GM23338 (cell line): ENCODE data around the gene TARS3. TPM values are rescaled to one million over a fixed set of nuclear protein-coding genes. Genes with fewer than 3 reads are reported as not detected.
"Not testable (repeated sequence)": the region's sequence is repeated elsewhere in the genome, so short reads cannot be mapped to it uniquely, and the experiment has no call there.

ENCODE experiments used
- ATAC-seq: fragments of 200-7000 bp; cut with Tn5 transposase; 3 replicates; pipeline ENCODE4 v1.9.1; 2020
- DNase-seq: peaks from one replicate; pipeline ENCODE4 v3.0.0-alpha.2; 2015; ENCODE audit warnings: low spot score
- H2AFZ ChIP-seq: fragments of 200-600 bp; sonication (generic); 2 replicates; pipeline ENCODE4 v1.8.0; 2016; ENCODE audit warnings: antibody characterized with exemption, mild to moderate bottlenecking, moderate library complexity
- H3F3A ChIP-seq: fragments of 200-600 bp; sonication (generic); replicated peaks from 2 replicates; pipeline ENCODE4 v1.8.0; 2017; ENCODE audit warnings: antibody characterized with exemption, mixed run types, low read depth
- H3K27ac ChIP-seq: fragments of 200-600 bp; sonication (generic); 2 replicates; pipeline ENCODE4 v1.6.1; 2016; ENCODE audit warnings: low read depth
- H3K27me3 ChIP-seq: fragments of 200-600 bp; sonication (generic); 2 replicates; pipeline ENCODE4 v1.8.0; 2016; ENCODE audit warnings: mild to moderate bottlenecking, mixed run types, moderate library complexity; ENCODE audit not compliant: insufficient read depth
- H3K36me3 ChIP-seq: fragments of 200-600 bp; sonication (generic); 2 replicates; pipeline ENCODE4 v1.8.0; 2016; ENCODE audit warnings: mild to moderate bottlenecking; ENCODE audit not compliant: insufficient read depth
- H3K4me1 ChIP-seq: fragments of 200-600 bp; sonication (generic); 2 replicates; pipeline ENCODE4 v1.8.0; 2016; ENCODE audit warnings: mild to moderate bottlenecking, moderate library complexity; ENCODE audit not compliant: insufficient read depth
- H3K4me2 ChIP-seq: fragments of 200-600 bp; sonication (generic); 2 replicates; pipeline ENCODE4 v1.7.1; 2017; ENCODE audit warnings: mixed run types
- H3K4me3 ChIP-seq: fragments of 200-600 bp; sonication (generic); 2 replicates; pipeline ENCODE4 v1.6.1; 2016; ENCODE audit warnings: mixed run types
- H3K79me2 ChIP-seq: fragments of 200-600 bp; sonication (generic); replicated peaks from 2 replicates; pipeline ENCODE4 v1.8.0; 2017; ENCODE audit warnings: mild to moderate bottlenecking; ENCODE audit not compliant: insufficient read depth
- H3K9me2 ChIP-seq: fragments of 200-600 bp; sonication (generic); 2 replicates; pipeline ENCODE4 v1.8.0; 2017; ENCODE audit not compliant: insufficient read depth
- H4K20me1 ChIP-seq: fragments of 200-600 bp; sonication (generic); replicated peaks from 2 replicates; pipeline ENCODE4 v1.8.0; 2017; ENCODE audit warnings: mild to moderate bottlenecking; ENCODE audit not compliant: insufficient read depth
- H3K27ac Mint-ChIP-seq: 2 replicates; pipeline ENCODE4 v1.8.0; 2020; ENCODE audit warnings: inconsistent platforms, mild to moderate bottlenecking, moderate library complexity, mixed read lengths
- H3K27me3 Mint-ChIP-seq: 3 replicates; pipeline ENCODE4 v1.8.0; 2022; ENCODE audit warnings: low read depth, mild to moderate bottlenecking, moderate library complexity, mixed read lengths, inconsistent platforms; ENCODE audit not compliant: insufficient read depth, poor library complexity
- H3K36me3 Mint-ChIP-seq: 3 replicates; pipeline ENCODE4 v1.8.0; 2021; ENCODE audit warnings: low read depth, mild to moderate bottlenecking, inconsistent platforms, moderate library complexity, mixed read lengths
- H3K4me1 Mint-ChIP-seq: 3 replicates; pipeline ENCODE4 v1.8.0; 2020; ENCODE audit warnings: mild to moderate bottlenecking, inconsistent platforms, mixed read lengths
- H3K4me3 Mint-ChIP-seq: 3 replicates; pipeline ENCODE4 v1.8.0; 2021; ENCODE audit warnings: moderate library complexity, mild to moderate bottlenecking, inconsistent platforms, mixed read lengths
- H3K9me3 Mint-ChIP-seq: 3 replicates; pipeline ENCODE4 v1.8.0; 2020; ENCODE audit warnings: moderate library complexity, mild to moderate bottlenecking, inconsistent platforms, mixed read lengths
- CREB1 ChIP-seq: fragments of 250-450 bp; sonication (Bioruptor Pico); IDR thresholded peaks from 2 replicates; pipeline ENCODE4 v1.5.0; 2020; ENCODE audit warnings: low read depth, mild to moderate bottlenecking, moderate library complexity
- EZH2 ChIP-seq: fragments of 200-600 bp; sonication (generic); IDR thresholded peaks from one replicate; pipeline ENCODE4 v1.8.0; 2017; ENCODE audit warnings: antibody characterized with exemption, mild to moderate bottlenecking, low read depth; ENCODE audit not compliant: unreplicated experiment
- EZH2phosphoT487 ChIP-seq: fragments of 200-600 bp; sonication (generic); IDR thresholded peaks from one replicate; pipeline ENCODE4 v1.8.1; 2018; ENCODE audit warnings: antibody characterized with exemption; ENCODE audit not compliant: unreplicated experiment
- NANOG ChIP-seq: IDR thresholded peaks from 2 replicates; pipeline ENCODE4 v1.6.1; 2016; ENCODE audit warnings: antibody characterized with exemption, borderline replicate concordance
- STAT1 ChIP-seq: IDR thresholded peaks from one replicate; pipeline ENCODE4 v1.6.1; 2016; ENCODE audit warnings: antibody characterized with exemption; ENCODE audit not compliant: unreplicated experiment
- ZNF114 ChIP-seq: fragments of 250-450 bp; sonication (Bioruptor Pico); IDR thresholded peaks from 2 replicates; pipeline ENCODE4 v1.5.0; 2020; ENCODE audit warnings: mild to moderate bottlenecking, moderate library complexity
- ZNF331 ChIP-seq: fragments of 250-450 bp; sonication (Bioruptor Pico); IDR thresholded peaks from 2 replicates; pipeline ENCODE4 v1.5.0; 2020; ENCODE audit warnings: low read depth, mild to moderate bottlenecking, moderate library complexity
- polyA plus RNA-seq: library from polyadenylated mRNA; unstranded; fragments of >200 nt; fragmentation: Nextera tagmentation; extraction: Ambion mirVana; gene quantifications from 2 replicates; pipeline ENCODE4 v1.2.1, GENCODE V29; 2016
- total RNA-seq: library from RNA; depleted of rRNA; stranded (reverse); fragments of >200 nt; shearing (Covaris generic); gene quantifications from 2 replicates; pipeline ENCODE4 v1.2.3, GENCODE V29; 2014
- TF ChIP-seq, protein P1 (sequence below): IDR thresholded peaks from one replicate; pipeline ENCODE4 v1.6.1; 2018; ENCODE audit warnings: antibody characterized with exemption; ENCODE audit not compliant: unreplicated experiment

TARS3 gene
- total and polyA plus RNA-seq, 2 experiments from 2014 or later, result 13.0 to 15.4 TPM

DNA sequence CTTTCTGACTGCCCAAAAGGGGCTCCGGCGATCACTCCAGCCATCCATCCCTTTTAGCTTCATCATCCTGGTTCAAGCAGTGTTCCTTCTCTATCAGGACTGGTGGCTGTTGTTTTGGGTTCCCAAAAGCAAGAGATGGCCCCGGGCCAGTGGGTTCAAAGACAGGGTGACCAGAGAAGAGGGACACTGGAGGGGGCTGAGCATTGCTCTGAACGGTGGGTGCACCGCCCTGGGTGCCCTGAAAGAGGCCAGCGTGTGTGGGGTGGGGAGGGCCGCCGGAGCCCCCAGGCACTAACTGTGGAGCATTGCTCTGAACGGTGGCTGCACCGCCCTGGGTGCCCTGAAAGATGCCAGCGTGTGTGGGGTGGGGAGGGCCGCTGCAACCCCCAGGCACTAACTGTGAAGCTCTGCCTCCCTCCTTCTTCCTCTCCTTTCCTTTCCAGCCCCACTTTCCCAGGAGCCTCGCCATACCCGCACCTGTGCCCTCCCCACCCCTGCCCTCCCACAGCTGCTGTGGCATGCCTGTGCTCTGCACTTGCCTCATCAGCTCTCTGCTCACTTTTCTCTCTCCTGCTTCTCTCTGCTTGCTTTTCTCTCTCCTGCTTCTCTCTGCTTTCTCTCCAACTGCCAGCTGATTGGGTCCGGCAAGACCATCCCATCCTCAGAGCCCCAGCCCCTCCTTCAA, 41.6 kb upstream of the TARS3 start:
- TF ChIP-seq EZH2 (no peak), STAT1 (no peak), CREB1 (CRISPR knock-in tag) (no peak), ZNF114 (no peak), NANOG (no peak), ZNF331 (peak; percentile 90), EZH2phosphoT487 (no peak)
- TF ChIP-seq, protein P1, sequence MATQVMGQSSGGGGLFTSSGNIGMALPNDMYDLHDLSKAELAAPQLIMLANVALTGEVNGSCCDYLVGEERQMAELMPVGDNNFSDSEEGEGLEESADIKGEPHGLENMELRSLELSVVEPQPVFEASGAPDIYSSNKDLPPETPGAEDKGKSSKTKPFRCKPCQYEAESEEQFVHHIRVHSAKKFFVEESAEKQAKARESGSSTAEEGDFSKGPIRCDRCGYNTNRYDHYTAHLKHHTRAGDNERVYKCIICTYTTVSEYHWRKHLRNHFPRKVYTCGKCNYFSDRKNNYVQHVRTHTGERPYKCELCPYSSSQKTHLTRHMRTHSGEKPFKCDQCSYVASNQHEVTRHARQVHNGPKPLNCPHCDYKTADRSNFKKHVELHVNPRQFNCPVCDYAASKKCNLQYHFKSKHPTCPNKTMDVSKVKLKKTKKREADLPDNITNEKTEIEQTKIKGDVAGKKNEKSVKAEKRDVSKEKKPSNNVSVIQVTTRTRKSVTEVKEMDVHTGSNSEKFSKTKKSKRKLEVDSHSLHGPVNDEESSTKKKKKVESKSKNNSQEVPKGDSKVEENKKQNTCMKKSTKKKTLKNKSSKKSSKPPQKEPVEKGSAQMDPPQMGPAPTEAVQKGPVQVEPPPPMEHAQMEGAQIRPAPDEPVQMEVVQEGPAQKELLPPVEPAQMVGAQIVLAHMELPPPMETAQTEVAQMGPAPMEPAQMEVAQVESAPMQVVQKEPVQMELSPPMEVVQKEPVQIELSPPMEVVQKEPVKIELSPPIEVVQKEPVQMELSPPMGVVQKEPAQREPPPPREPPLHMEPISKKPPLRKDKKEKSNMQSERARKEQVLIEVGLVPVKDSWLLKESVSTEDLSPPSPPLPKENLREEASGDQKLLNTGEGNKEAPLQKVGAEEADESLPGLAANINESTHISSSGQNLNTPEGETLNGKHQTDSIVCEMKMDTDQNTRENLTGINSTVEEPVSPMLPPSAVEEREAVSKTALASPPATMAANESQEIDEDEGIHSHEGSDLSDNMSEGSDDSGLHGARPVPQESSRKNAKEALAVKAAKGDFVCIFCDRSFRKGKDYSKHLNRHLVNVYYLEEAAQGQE, result no peak
- Histone ChIP-seq H3K27ac (no peak overlapping the region), H3K4me1 (no peaks in the 10 kb centered on the region), H2AFZ (no peak overlapping the region), H3K36me3 (no peaks in the 10 kb centered on the region), H3K9me2 (no peaks in the 10 kb centered on the region), H3K4me3 (no peak overlapping the region), H3F3A (no peaks in the 10 kb centered on the region), H3K4me2 (no peak overlapping the region), H3K27me3 (no peaks in the 10 kb centered on the region), H4K20me1 (no peaks in the 10 kb centered on the region), H3K79me2 (no peaks in the 10 kb centered on the region)
- ATAC-seq, result no peak
- Mint-ChIP-seq H3K27ac (no peak overlapping the region), H3K27me3 (no peaks in the 10 kb centered on the region), H3K9me3 (peaks cover 3% of the 10 kb centered on the region; the same call in 2 of the 3 replicates), H3K36me3 (no peaks in the 10 kb centered on the region; the same call in 2 of the 3 replicates), H3K4me3 (no peak overlapping the region; the same call in 2 of the 3 replicates), H3K4me1 (peaks cover 3% of the 10 kb centered on the region; the same call in 1 of the 3 replicates)
- no peak for DNase-seq

DNA sequence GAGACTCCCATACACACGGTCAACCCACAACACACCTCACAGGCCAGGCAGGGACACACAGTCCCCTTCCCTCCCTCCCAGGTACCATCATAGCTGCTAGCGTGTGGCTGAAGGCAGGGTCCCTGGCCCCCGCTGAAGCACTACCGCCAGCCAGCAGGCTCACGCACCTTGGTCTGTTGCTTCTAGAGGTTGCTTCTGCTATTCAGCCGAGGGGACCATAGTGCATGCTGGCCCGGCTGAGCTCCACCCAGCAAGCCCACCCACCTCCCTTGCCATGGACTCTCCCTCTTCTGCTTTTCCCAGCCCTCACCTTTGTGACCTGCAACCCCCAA, 41.0 kb upstream of the TARS3 start:
- H3K4me2 ChIP-seq, H4K20me1 ChIP-seq, H3F3A ChIP-seq, H3K9me2 ChIP-seq, H3K4me3 Mint-ChIP-seq, H2AFZ ChIP-seq, H3K27me3 ChIP-seq, DNase-seq, H3K36me3 ChIP-seq, H3K79me2 ChIP-seq, H3K36me3 Mint-ChIP-seq, H3K27ac ChIP-seq, H3K27me3 Mint-ChIP-seq, H3K4me3 ChIP-seq, ATAC-seq, H3K27ac Mint-ChIP-seq, H3K4me1 ChIP-seq, H3K4me1 Mint-ChIP-seq, H3K9me3 Mint-ChIP-seq: not testable (repeated sequence)

DNA sequence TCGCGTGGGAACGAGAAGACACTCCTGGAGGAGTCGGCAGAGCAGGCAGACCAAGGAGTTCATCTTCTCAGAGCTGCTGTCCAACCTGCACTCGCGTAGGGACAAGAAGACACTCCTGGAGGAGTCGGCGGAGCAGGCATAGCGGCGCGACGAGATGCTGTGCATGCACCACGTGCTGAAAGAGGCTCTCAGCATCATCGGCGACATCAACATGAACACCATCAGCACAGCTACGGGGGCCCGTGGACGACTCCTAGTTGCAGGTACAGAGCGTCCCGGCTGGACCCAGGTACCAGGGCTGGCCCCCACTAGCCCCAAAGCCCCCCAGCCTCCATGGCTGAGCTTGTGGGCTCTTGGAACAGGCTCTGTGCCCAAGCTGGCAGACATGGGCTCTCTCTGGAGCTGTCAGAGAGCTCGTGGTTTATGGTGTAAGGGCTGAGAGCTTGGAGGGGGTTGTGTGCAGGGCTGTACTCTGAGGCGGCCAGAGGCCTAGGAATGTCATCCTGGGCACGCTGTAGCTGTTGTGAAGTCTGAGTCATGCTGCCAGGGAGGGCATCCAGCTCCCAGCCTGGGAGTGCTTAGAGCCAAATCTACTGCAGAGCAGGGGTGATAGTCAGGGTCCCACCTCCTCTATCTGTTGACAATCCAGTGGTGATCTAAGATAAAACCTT, 40.5 kb upstream of the TARS3 start:
- H3K4me3 Mint-ChIP-seq, H3K36me3 ChIP-seq, H4K20me1 ChIP-seq, H3K27ac Mint-ChIP-seq, DNase-seq, H3K9me3 Mint-ChIP-seq, H3K36me3 Mint-ChIP-seq, H3K27me3 Mint-ChIP-seq, H3K27me3 ChIP-seq, H3K4me2 ChIP-seq, H3F3A ChIP-seq, H3K9me2 ChIP-seq, H3K4me1 Mint-ChIP-seq, H3K27ac ChIP-seq, H2AFZ ChIP-seq, H3K4me3 ChIP-seq, ATAC-seq, H3K4me1 ChIP-seq, H3K79me2 ChIP-seq: not testable (repeated sequence)

DNA sequence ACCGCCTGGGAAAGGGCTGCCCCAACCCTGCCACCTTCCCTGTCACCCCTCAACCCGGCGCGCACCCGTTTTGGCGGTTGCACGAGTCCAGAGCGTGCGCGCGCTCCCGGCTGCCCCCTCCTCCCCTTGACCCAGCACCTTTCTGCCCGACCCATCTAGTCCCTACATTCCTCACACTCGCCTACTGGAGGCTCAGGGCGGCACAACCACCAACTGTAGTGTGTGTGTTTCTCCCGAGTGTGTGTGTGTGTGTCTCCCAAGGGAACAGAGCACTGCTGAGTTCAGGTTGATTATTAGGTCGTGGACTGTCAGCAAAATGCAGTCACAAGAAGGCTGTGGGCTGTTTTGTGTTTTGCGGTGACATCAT, 22.4 kb upstream of the TARS3 start:
- H3K27me3 Mint-ChIP-seq, result not testable (repeated sequence)

More for the DNA sequence above, 22.4 kb upstream of the TARS3 start:
- not testable (repeated sequence) for H3K36me3 Mint-ChIP-seq, H3K27ac ChIP-seq, H4K20me1 ChIP-seq, H3K27me3 ChIP-seq, H3K9me2 ChIP-seq, H3K4me1 Mint-ChIP-seq, H2AFZ ChIP-seq, H3K79me2 ChIP-seq, H3K4me3 ChIP-seq, H3F3A ChIP-seq, DNase-seq, H3K27ac Mint-ChIP-seq, H3K4me2 ChIP-seq, H3K4me1 ChIP-seq, H3K36me3 ChIP-seq
- Mint-ChIP-seq H3K4me3 (peak overlapping the region; percentile 68; the same call in 2 of the 3 replicates), H3K9me3 (peaks cover 12% of the 10 kb centered on the region)
- peak; percentile 84 for ATAC-seq
